Osteoblast (primary cell): ENCODE measurements around the gene RUNX3. TPM values are rescaled to one million over a fixed set of nuclear protein-coding genes. Genes with fewer than 3 reads are reported as not detected.

Experiments
- DNase-seq: peaks from one replicate; pipeline ENCODE4 v3.0.0; 2011; ENCODE audit warnings: low spot score, mixed read lengths; ENCODE audit not compliant: insufficient read length; ENCODE audit errors: missing footprints
- H2AFZ ChIP-seq: 2 replicates; pipeline ENCODE4 v1.6.0; 2011; ENCODE audit warnings: mild to moderate bottlenecking, low read length
- H3K27ac ChIP-seq: 2 replicates; pipeline ENCODE4 v1.5.1; 2011; ENCODE audit warnings: mild to moderate bottlenecking, low read depth, low read length, moderate library complexity
- H3K27me3 ChIP-seq: 2 replicates; pipeline ENCODE4 v1.6.0; 2012; ENCODE audit warnings: mild to moderate bottlenecking, control low read depth, inconsistent platforms, low read length, moderate library complexity; ENCODE audit not compliant: insufficient read depth
- H3K36me3 ChIP-seq: 2 replicates; pipeline ENCODE4 v1.5.1; 2011; ENCODE audit warnings: mild to moderate bottlenecking, low read length, control low read depth, moderate library complexity; ENCODE audit not compliant: insufficient read depth
- H3K4me1 ChIP-seq: 2 replicates; pipeline ENCODE4 v1.5.1; 2011; ENCODE audit warnings: mild to moderate bottlenecking, low read length, control low read depth, moderate library complexity; ENCODE audit not compliant: insufficient read depth
- H3K4me2 ChIP-seq: 2 replicates; pipeline ENCODE4 v1.6.0; 2011; ENCODE audit warnings: mild to moderate bottlenecking, low read length; ENCODE audit not compliant: insufficient read depth
- H3K4me3 ChIP-seq: fragments of 200-600 bp; sonication (generic); 3 replicates; pipeline ENCODE4 v1.5.1; 2012; ENCODE audit warnings: mild to moderate bottlenecking, low read length, inconsistent platforms; ENCODE audit not compliant: insufficient read depth
- H3K79me2 ChIP-seq: 2 replicates; pipeline ENCODE4 v1.6.0; 2012; ENCODE audit warnings: mild to moderate bottlenecking, low read length, control low read depth, inconsistent platforms; ENCODE audit not compliant: insufficient read depth
- H3K9me3 ChIP-seq: 2 replicates; pipeline ENCODE4 v1.5.1; 2011; ENCODE audit warnings: low read depth, low read length, control low read depth
- H4K20me1 ChIP-seq: 2 replicates; pipeline ENCODE4 v1.6.0; 2012; ENCODE audit warnings: mild to moderate bottlenecking, low read length, control low read depth; ENCODE audit not compliant: insufficient read depth
- small RNA-seq: library from RNA; depleted of rRNA; stranded (forward); fragments of <200 nt; gene quantifications from one replicate; pipeline ENCODE3, GENCODE V24; 2012
- total RNA-seq: library from RNA; depleted of rRNA; stranded (reverse); fragments of >200 nt; gene quantifications from 2 replicates; pipeline ENCODE4 v1.2.3, GENCODE V29; 2012
- TF ChIP-seq, protein P1 (sequence below): IDR thresholded peaks from 2 replicates; pipeline ENCODE4 v1.5.1; 2011; ENCODE audit warnings: mild to moderate bottlenecking, low read depth, low read length, moderate library complexity; ENCODE audit errors: extremely low read depth

RUNX3 gene
- total RNA-seq, 1 donor, result 3.6 TPM

DNA sequence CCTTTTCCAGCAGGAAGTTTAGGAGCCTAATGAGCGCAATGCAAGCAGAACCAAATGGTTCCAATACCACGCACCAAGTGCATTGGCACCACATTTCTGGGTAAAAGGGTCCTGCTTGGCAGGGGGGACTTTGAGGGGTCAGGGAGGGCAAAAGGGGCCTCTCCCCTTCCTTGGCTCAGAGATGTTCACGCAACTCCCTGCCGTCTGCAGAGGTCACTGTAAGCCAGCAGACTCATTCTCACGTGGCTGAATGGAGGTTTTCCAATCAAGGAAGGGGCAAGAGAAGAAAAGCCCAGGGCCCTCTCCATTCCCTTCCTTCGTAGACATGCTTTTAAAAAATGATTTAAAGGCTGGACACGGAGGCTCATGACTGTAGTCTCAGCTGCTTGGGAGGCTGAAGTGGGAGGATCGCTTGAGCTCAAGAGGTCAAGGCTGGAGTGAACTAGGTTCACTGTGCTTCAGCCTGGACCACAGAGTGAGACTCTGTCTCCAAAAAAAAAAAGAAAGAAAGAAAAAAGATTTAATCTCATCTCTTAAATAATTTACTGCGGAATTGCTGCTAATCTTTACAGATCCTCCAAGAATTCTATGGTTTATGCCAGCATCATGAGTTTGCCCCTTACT lies 80.3 kb downstream of the RUNX3 start:
- Histone ChIP-seq H3K36me3 (peaks cover 22% of the 10 kb centered on the region), H3K4me3 (no peak overlapping the region), H2AFZ (no peak overlapping the region), H3K79me2 (no peaks in the 10 kb centered on the region), H3K9me3 (no peaks in the 10 kb centered on the region), H3K27me3 (no peaks in the 10 kb centered on the region), H4K20me1 (peaks cover 16% of the 10 kb centered on the region), H3K4me1 (peaks cover 13% of the 10 kb centered on the region), H3K27ac (no peak overlapping the region), H3K4me2 (no peak overlapping the region)
- DNase-seq, result no peak
- TF ChIP-seq, protein P1, sequence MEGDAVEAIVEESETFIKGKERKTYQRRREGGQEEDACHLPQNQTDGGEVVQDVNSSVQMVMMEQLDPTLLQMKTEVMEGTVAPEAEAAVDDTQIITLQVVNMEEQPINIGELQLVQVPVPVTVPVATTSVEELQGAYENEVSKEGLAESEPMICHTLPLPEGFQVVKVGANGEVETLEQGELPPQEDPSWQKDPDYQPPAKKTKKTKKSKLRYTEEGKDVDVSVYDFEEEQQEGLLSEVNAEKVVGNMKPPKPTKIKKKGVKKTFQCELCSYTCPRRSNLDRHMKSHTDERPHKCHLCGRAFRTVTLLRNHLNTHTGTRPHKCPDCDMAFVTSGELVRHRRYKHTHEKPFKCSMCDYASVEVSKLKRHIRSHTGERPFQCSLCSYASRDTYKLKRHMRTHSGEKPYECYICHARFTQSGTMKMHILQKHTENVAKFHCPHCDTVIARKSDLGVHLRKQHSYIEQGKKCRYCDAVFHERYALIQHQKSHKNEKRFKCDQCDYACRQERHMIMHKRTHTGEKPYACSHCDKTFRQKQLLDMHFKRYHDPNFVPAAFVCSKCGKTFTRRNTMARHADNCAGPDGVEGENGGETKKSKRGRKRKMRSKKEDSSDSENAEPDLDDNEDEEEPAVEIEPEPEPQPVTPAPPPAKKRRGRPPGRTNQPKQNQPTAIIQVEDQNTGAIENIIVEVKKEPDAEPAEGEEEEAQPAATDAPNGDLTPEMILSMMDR, result no peak

Small RNA genes within 50 kb of the gene (small RNA-seq; reads per million reads assigned to genes)
- not detected for gene MIR6731

Other genes with a start within 250 kb of the RUNX3 start
- gene CLIC4, start 184.8 kb downstream of the RUNX3 start, total RNA-seq, result 697 and 711 TPM in 2 replicates